HG02870 (cell line): Measurements from ENCODE around the gene TMEM198.

ENCODE experiments used
- ATAC-seq: cut with Tn5 transposase; IDR thresholded peaks from one replicate; pipeline ENCODE4 v1.9.1; 2021; ENCODE audit warnings: mild to moderate bottlenecking, moderate library complexity; ENCODE audit not compliant: unreplicated experiment

Gene TMEM198

DNA sequence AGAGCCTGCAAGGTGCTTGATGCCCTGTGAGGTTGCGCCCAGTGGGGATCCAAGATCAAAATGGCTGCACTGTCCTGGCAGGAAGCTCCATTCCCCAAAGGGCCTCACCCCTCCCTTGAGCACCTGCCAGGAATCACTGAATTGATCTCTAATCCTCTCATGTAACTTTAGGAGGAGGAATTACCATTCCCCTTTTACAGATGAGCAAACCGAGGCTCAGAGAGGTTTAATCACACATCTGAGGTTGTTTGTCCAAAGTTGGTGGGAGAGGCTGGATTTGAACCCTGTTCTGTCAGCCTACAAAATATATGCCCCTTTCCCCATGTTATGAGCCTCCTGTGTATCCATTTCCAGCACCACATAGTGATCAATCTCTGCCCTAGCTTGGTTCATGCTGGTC lies 19.0 kb upstream of the TMEM198 start:
- no peak for ATAC-seq

DNA sequence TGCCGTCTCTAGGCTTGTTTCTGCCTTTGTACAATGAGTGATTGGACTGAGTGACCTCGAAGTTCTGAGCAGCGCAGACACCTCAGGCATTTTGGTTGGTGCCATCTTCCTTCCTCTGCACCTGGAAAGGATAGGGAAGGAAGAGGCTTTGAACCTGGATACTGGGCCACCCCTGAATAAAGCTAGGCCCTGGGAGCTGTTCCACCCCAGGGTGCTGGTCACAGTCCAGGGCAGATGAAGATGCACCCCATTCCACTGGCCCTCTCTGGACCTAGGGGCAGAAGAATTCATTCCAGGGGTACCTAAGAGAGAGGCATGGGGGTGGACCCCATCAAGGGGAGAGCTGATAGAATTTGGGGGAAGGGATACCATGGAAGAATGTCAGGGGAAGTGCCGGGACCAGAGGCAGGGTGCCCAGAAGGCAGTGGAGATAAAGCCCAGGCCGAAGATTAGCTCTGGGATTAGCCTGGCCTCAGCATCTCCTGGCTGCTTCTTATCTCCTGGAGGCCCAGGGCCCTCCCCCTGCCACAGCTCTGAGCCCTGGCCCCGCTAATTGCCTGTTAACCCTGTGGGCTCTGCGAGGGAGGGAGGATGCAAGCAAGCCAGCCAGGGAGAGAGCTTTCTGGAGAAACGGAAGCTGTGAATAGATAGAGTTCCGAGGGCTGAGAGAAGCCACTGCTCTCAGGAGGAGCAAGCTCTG lies 18.1 kb upstream of the TMEM198 start:
- no peak for ATAC-seq

DNA sequence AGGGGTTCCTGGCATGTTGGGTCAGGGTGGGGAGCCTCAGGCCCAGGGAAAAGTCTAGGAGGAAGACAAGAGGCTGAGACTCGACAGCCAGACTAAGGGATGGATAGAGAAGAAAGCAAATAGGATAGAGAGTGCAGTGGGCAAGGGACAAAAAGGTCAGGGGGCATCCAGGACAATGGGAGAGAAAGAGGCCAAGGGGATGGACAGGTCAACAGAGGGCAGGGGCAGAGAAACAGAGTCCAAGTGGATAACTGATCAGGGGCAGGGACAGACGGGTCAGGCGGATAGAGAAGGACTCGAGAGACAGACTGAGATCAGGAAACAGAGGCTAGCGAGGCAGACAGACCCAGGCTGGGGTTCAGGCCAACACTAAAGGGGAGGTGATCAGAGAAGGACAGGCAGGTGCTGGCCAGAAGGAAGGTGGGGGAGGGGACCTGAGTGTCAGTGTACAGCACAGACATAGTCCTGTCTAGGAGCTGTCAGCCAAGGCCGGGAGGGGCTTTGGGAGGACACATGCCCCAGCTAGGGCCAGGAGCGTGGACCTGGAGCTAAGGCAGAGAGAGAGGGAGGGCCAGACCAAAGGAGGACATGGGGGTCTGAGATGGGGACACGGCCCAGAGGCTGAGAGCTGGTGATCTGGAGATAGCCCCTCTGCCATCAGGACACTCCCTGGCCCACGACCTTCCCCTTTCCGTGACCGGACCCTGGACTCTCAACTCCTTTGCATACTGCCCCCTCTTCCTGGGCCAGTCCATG lies 17.3 kb upstream of the TMEM198 start:
- no peak for ATAC-seq

DNA sequence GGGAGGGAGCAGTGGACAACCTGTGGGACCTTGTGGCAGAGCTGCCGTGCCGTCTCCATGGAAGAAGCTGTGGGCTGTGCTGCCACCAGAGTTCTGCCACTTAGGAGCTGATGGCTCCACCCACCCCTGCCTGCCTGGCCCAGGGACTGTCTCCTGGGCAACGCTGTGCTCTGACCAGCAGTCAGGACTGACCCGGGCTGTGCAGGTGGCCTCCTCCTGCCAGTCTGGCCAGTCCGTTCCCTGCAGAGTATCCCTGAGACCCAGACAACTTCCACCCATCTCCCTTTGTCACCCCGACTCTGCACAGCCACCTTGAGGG lies 16.8 kb upstream of the TMEM198 start:
- no peak for ATAC-seq

DNA sequence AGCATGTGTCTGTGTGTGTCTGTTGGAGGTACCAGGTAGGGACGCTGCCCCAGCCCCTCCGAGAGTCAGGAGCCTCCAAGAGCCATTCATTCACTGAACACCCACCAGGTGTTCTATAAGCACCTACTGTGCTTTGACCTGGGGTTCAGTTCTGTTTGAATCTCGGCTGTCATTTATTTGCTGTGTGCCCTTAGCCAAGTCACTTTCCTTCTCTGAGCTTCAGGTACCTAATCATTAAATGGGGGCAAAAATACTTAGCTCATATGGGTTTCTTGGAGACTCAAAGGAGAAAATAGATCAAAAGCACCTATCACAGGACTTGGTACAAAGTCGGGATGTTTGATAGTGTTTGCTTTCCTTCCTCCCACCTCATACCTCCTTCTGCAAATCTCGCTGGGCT lies 16.4 kb upstream of the TMEM198 start:
- no peak for ATAC-seq

DNA sequence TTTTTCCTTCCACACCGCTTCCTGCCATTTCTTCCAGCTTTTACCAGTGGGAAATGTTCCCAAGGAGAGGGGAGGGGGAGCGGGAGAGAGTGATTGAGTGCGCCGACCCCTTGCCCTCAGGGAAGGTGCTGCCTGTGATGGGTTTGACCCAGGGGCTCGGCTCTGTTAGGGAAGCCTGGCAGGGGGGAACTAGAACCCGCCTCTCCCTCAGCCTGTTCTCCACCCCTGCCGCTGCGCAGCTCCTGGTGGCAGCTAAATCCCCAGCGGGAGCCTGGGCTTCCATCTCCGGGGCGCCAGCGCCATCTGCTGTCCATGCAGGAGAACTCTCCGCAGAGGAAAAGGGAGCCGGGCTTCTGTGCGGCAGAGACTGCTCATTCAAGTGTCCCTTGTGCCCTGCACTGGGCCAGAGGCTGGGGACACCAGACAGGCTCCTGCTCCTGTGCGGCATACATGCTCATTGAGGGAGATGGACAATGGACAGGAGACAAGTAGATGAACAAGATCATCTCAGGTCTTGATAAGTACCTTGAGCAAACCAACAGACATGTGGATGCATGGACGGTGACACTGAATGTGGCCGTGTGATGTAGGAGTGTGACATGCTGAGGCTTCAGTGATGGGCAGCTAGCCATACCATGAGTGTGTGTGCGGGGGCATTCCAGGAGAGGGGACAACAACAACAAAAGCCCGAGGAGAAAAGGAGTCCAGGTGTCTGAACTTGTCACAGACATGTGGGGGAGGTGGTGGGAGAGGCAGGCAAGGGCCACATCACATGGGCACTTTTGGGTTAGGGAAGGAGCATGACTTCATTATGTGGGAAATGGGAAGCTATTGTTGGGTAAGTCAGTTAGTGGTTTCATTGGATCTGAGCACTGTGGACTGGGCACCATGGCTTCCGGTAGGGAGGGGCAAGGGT lies 13.5 kb upstream of the TMEM198 start:
- peak; percentile 92 for ATAC-seq

DNA sequence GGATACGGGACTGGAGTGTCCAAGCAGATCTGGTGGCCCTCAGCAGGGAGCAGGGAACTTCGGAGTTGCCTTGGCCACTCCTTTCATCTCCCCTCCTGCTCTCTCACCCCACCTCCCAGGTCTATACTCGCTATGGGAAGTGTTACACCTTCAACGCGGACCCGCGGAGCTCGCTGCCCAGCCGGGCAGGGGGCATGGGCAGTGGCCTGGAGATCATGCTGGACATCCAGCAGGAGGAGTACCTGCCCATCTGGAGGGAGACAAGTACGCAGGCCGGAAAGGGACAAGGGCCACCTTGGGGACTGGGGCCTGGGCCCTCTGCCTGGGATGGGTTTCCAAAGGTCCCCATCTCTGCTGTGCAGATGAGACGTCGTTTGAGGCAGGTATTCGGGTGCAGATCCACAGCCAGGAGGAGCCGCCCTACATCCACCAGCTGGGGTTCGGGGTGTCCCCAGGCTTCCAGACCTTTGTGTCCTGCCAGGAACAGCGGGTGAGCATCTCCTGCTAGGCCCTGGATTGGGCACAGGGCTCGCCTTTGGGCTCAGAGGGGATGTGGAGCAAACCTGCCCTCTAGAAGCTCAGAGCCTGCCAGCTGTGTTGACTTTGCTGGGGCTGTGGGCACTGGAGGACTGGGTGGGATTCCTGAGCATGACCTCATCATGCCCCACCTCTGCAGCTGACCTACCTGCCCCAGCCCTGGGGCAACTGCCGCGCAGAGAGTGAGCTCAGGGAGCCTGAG lies 12.0 kb upstream of the TMEM198 start:
- ATAC-seq = no peak

DNA sequence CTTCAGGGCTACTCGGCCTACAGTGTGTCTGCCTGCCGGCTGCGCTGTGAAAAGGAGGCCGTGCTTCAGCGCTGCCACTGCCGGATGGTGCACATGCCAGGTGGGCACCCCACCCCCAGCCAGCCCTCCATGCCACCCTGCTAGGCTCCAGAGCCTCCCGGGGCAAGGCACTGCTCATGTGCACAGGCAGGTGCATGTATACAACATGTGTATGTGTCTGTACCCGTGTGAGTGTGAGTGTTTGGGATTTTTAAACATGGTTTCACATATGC lies 11.5 kb upstream of the TMEM198 start:
- no peak for ATAC-seq

DNA sequence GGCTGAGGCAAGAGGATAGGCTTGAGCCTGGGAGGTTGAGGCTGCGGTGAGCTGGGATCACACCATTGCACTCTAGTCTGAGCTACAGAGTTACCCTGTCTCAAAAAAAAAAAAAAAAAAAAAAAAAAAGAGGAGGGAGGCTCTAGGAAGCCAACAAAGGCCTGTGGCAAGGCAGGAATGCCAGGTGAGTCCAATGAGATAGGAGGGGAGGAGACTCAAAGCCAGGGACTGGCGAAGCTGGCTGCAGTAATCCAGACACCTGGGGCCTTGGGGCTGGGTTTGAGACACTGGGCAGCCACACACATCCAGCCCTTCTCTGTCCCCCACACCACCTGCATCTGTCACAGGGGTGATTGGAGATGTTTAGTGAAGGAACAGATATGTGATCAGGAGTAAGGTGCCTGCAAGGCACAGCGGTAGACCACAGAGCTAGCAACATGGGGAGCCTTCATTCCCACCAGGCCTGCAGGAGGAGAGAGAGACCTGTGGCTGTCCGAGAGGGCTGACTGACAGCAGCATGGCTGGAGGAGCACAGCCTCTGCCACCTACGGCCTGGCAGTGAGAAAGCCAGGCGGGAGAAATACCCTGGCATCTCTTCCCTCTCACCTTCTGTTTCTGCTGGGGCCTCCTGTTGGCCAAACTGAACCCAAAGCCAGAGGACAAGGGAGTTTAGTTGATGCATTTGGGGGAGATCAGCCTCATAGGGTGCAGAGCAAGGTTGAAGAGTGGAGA lies 9.7 kb upstream of the TMEM198 start:
- no peak for ATAC-seq

DNA sequence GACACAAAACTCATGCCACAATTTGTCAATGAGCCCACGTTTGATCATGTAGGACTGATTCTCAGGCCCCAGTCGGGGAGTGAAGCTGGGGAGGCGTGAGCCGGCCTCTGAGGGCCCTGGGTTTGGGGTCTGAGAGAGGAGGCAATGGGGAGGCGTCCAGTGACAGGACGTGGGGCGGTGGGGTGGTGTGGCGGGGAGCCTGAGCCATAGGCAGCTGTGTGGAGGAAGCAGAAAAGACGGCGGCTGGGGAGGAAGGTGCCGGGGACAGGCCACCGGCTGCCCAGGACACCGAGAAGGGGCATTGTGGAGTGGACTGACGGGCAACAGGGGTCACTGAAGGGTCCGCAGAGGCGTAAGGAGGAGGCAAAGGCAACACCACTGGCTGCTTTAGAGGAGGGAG lies 7.4 kb upstream of the TMEM198 start:
- ATAC-seq = no peak

DNA sequence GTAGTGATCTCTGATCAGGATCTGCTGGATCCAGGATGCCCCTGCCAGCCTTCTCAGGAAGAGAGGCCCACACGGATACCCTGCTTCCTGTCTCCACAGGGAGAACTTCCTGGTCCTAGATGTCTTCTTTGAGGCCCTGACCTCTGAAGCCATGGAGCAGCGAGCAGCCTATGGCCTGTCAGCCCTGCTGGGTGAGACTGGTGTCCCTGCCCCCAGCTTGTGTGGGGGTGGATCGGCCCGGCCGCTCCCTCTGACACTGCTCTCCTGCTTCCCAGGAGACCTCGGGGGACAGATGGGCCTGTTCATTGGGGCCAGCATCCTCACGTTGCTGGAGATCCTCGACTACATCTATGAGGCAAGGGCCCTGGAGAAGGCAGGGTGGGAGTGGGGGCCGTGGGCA lies 6.9 kb upstream of the TMEM198 start:
- ATAC-seq = no peak

DNA sequence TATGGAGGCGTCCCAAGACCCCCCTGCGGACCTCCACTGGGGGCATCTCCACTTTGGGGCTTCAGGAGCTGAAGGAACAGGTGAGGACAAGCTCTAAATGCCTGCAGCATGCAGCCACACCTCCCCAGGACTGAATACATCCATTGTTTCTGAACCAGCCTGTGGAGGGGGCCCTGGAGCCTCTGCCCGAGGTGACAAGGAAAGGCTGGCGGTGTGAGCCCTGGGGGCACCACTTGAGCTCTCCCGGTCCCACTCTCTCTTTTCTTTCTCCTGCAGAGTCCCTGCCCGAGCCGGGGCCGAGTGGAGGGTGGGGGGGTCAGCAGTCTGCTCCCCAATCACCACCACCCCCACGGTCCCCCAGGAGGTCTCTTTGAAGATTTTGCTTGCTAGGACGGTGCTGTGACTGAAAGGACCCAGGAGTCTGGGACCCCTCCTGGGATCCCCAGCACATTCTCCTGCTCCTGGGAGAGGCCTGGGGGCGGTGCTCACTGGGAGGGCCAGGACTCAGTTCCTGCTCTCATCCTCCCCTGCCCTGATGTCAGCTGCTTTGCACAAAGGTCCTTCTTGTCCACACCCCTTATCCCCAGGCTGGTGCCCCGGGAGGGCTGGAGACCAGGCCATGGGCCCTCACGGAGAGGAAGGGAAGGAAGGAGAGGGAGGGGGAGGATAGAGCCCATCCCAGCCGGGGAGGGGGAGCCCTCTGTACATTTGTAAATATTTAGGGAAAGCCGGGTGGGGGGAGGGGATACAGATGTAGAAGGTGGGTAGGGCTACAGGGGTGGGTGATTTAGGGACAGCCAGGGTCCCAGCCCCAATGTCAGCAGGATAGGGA lies 6.0 kb upstream of the TMEM198 start:
- no peak for ATAC-seq

DNA sequence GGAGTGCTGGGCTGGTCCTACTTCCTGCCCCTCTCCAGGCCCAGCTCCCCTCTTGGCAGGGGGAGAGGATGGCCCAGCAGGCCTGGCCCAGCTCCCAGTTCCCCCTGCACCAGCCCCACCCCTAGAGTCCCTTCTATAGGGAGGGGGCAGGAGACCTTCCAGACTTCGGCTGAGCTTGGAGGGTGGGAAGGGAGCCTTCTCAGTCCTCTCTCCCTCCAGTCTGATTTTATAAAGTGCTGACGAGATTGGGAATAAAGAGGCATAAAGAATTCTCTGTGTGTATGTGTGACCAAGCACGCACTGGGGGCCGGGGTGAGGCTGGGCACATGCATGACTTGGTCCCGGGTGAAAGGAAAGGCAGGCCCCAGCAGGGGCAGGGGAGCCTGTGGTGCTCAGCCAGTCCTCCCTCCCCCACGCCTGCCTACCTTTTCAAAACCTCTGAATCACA lies 5.3 kb upstream of the TMEM198 start:
- no peak for ATAC-seq

DNA sequence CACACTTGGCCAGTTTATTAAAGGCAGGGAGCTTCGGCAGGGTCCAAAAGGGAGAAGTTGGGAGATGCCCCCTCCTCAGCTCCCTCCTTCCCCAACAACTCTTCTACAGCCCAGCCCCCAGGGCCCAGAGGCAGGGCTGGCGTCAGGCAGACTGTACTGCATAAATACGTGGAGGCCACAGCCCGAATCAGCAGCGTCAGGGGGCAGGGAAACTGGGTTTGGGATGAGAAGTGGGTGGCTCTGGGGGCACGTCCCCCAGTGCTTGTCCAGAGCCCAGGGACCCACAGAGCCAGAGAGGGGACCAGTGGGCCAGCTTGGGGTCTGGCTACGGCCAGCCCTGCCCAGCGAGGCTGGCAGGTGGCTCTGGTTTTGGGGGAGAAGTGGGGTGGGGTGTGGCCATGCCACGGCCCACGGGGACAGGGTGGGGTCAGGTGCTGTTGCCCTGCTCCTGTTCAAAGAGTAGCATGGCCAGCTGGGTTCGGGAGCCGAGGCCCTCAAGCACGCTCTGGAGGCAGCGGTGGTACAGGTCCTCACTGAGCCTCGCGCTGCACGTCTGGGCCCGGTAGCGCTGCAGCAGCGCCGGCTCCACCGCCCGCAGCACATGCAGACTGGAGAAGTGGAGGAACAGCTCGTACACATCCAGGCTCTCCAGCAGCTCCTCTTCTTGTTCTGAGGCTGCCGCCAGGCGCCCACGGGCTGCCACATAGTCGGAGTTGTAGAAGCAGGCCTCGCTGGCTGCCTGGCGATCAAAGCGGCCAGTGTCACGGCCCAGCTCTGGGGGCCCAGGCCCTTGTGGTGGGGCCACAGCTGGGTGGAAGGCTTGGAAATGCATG lies 4.7 kb upstream of the TMEM198 start:
- ATAC-seq = no peak

DNA sequence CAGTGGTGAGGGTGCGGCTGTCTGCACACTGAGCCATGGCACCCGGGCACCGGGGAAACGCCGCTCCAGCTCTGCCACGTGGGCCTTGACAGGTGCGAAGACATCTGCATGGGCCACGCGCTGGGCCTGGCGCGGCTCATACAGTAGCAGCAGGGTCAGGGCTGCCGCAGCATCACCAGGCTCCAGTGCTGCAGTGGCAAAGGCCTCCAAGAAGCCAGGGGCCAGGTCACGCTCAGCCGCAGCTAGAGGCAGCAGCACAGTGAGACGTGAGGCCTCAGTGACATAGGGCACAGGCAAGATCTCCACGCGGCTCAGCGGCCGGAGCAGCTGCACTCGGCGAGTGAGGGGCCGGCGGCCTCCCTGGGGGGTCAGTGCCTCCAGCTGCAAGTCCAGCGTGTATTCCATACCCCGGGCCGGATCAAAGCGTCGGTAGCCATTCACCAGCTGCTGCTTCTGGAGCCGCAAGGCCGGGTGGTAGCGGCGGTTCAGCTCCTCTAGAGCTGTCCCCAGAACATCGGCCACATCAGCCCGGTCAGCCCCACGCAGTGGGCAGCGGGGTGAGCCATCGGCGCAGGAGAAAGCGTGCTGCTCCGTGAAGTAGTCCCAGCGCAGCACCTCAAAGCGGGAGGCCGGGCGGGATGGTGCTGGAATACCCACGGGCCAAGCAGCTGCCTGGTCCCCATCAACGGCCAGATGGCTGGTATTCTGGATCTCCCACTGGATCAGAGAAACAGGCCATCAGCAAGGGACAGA lies 3.7 kb upstream of the TMEM198 start:
- no peak for ATAC-seq

DNA sequence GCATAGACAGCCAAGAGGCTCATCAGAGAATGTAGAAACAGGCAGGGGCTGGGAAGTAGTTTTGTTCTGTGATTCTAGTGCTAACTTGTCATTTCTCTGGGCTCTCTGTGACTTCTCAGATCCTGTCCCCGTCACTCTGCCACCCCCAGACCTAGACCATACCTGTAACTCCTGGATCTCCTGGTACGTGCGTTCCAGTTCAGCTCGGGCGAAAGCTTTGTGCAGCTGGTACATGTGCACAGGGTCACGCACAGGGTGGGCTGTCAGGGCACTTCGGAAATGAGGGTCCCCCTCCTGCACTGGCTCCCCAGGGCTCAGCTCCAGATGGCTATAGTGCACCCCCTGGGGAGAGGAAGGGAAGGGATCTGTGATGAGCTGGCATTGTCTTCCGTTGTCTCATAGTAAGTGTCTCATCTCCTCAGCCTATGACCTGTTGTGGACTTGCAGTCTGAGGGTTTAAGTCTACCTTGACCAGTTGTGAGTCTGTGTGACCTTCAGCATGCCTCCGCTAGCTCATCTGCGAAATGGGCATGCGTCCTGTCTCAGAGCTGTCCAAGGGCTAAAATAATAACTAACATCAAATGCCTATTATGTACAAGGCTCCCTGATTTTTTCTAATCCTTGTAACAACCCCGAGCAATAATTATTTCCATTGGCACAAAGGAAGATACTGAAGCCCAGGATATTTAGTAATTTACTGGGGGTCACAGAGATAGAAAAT lies 2.9 kb upstream of the TMEM198 start:
- no peak for ATAC-seq

DNA sequence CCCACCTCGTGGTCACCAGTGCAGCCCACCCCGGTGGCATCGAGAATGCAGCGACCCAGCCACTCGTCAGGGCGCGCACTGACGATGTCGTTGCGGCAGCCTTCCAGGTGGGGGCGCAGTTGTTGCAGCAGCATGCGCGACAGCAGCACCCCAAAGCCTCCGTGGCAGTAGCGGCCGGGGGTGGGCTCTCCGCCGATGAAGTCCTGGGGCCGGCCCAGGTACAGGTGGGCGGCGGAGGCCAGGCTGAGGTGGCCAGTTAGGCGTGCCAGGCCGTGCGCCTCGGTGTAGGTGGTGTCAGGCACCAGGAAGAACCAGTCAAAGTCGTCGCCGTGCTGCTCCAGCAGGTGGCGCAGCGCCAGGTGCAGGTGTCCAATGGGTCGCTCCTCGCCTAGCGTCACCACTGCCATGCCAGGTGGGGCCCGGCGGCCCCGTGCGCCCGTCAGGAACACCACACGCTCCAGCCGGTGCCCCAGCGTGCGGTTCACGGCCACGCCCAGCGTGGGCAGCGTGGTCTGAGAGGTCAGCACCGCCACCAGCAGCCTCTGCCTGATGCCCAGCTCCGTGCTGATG lies 2.1 kb upstream of the TMEM198 start:
- peak; percentile 40 for ATAC-seq
